COR-L47 (cell line): ENCODE measurements around the gene SLC25A26.

Experiments used
- DNase-seq: peaks from one replicate; lab custom pipeline; 2025; lab: John Stamatoyannopoulos, UW

SLC25A26 gene

GRCh38 chr3:66376568-66376967 is 155.8 kb downstream of the SLC25A26 start:
- no peak for DNase-seq

- no peak for DNase-seq
Measured at GRCh38 chr3:66377800-66378199, 157.0 kb downstream of the SLC25A26 start.

- DNase-seq, result no peak
Measured at GRCh38 chr3:66378256-66378655, 157.5 kb downstream of the SLC25A26 start.

- no peak for DNase-seq
Measured at GRCh38 chr3:66379565-66379964, 158.8 kb downstream of the SLC25A26 start.

- no peak for DNase-seq
Measured at GRCh38 chr3:66380200-66380932, 159.6 kb downstream of the SLC25A26 start.

- no peak for DNase-seq
Measured at GRCh38 chr3:66381626-66382025, 160.8 kb downstream of the SLC25A26 start.

- no peak for DNase-seq
Measured at GRCh38 chr3:66382142-66382541, 161.3 kb downstream of the SLC25A26 start.

- DNase-seq, result no peak
Measured at GRCh38 chr3:66383023-66383422, 162.2 kb downstream of the SLC25A26 start.

GRCh38 chr3:66383998-66384745 is 163.4 kb downstream of the SLC25A26 start:
- DNase-seq, result no peak

- no peak for DNase-seq
Measured at GRCh38 chr3:66385066-66385465, 164.3 kb downstream of the SLC25A26 start.

- no peak for DNase-seq
Measured at GRCh38 chr3:66386011-66386924, 165.5 kb downstream of the SLC25A26 start.

GRCh38 chr3:66386925-66387650 is 166.3 kb downstream of the SLC25A26 start:
- DNase-seq, result no peak

- DNase-seq, result no peak
Measured at GRCh38 chr3:66390013-66390412, 169.2 kb downstream of the SLC25A26 start.

GRCh38 chr3:66392512-66392911 is 171.7 kb downstream of the SLC25A26 start:
- DNase-seq, result no peak

- DNase-seq, result no peak
Measured at GRCh38 chr3:66392966-66393332, 172.1 kb downstream of the SLC25A26 start.

GRCh38 chr3:66393333-66394005 is 172.7 kb downstream of the SLC25A26 start:
- DNase-seq, result no peak

- DNase-seq, result peak; percentile 33
Measured at GRCh38 chr3:66394019-66394752, 173.4 kb downstream of the SLC25A26 start.

- DNase-seq, result no peak
Measured at GRCh38 chr3:66394753-66395249, 174.0 kb downstream of the SLC25A26 start.

- no peak for DNase-seq
Measured at GRCh38 chr3:66395635-66396034, 174.8 kb downstream of the SLC25A26 start.

GRCh38 chr3:66396161-66396760 is 175.5 kb downstream of the SLC25A26 start:
- DNase-seq, result no peak
